ENCODE data around the gene PIP5K1B.
"Not testable (repeated sequence)": the region's sequence is repeated elsewhere in the genome, so short reads cannot be mapped to it uniquely, and the experiment has no call there.

Gene PIP5K1B

DNA sequence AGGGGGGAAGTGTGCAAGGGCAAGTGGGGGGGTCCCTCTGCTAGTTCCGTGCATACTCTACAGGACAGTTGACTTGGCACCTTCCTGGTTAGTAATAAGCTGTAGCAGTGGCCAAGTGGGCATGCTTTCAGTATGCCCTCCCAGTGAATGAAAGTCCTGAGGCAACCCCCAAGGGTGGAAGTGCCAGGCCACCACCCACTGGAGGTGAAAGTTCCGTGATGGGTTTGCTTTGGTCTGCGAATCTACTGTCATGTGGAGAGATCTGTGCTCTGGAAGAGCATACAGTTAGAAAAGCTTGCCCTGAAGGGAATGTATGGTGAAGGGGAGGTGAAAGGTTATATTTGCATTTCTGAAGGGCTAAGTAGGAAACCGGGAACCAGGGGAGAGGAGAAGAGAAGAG is 340.8 kb downstream of the PIP5K1B start:
- Histone ChIP-seq H3K27me3 (ENCODE audit: low read depth, low read length) (no peaks in the 10 kb centered on the region), H3K9me3 (ENCODE audit: control insufficient read depth in 1 of 2, low read length in 2 of 2) (no peaks in the 10 kb centered on the region), H3K4me1 (ENCODE audit: control insufficient read depth in 1 of 2, insufficient read depth in 2 of 2, low read length in 2 of 2) (peaks cover 0 to 9% of the 10 kb centered on the region in 2 donors), H3K27ac (ENCODE audit: low read length) (no peak overlapping the region), H3K36me3 (ENCODE audit: control insufficient read depth in 1 of 2, insufficient read depth in 2 of 2, low read length in 2 of 2) (peaks cover 10 to 20% of the 10 kb centered on the region in 2 donors), H3K4me3 (ENCODE audit: low read depth in 1 of 2, low read length in 2 of 2) (no peak overlapping the region)

- Histone ChIP-seq H3K36me3 (ENCODE audit: control insufficient read depth in 1 of 2, insufficient read depth in 2 of 2, low read length in 2 of 2) (peaks cover 10 to 20% of the 10 kb centered on the region in 2 donors), H3K27ac (ENCODE audit: low read length) (no peak overlapping the region), H3K9me3 (ENCODE audit: control insufficient read depth in 1 of 2, low read length in 2 of 2) (no peaks in the 10 kb centered on the region), H3K4me3 (ENCODE audit: low read depth in 1 of 2, low read length in 2 of 2) (no peak overlapping the region), H3K4me1 (ENCODE audit: control insufficient read depth in 1 of 2, insufficient read depth in 2 of 2, low read length in 2 of 2) (peaks cover 0 to 9% of the 10 kb centered on the region in 2 donors), H3K27me3 (ENCODE audit: low read depth, low read length) (no peaks in the 10 kb centered on the region)
Measured at GRCh38 chr9:69046723-69047122, 341.7 kb downstream of the PIP5K1B start.

DNA sequence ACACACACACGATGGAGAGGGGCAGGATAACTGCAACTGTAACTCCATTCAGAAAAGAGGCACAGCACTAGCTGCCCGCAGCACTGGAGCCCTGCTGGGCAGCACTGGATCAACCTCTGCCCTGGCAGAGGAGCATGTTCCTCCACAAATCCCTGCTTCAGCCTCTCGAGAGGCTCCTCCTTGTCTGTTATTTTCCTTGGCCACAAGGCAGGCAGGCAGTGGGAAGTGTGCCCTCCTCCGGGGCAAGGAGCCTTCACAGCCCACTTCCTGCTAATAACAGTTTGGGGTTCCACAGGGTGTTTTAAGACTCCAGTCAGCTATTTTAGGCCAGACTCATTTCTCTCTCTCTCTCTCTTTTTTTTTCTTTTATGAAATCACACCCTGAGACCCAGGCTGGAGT is 342.3 kb downstream of the PIP5K1B start:
- H3K36me3 ChIP-seq (ENCODE audit: control insufficient read depth in 1 of 2, insufficient read depth in 2 of 2, low read length in 2 of 2), result peaks cover 10 to 20% of the 10 kb centered on the region in 2 donors
- H3K4me3 ChIP-seq (ENCODE audit: low read depth in 1 of 2, low read length in 2 of 2), result no peak overlapping the region
- H3K4me1 ChIP-seq (ENCODE audit: control insufficient read depth in 1 of 2, insufficient read depth in 2 of 2, low read length in 2 of 2), result peaks cover 0 to 9% of the 10 kb centered on the region in 2 donors
- H3K9me3 ChIP-seq (ENCODE audit: control insufficient read depth in 1 of 2, low read length in 2 of 2), result no peaks in the 10 kb centered on the region
- H3K27me3 ChIP-seq (ENCODE audit: low read depth, low read length), result no peaks in the 10 kb centered on the region
- H3K27ac ChIP-seq (ENCODE audit: low read length), result no peak overlapping the region

GRCh38 chr9:69049094-69049493 is 344.1 kb downstream of the PIP5K1B start:
- Histone ChIP-seq H3K27me3 (ENCODE audit: low read depth, low read length) (no peaks in the 10 kb centered on the region), H3K27ac (ENCODE audit: low read length) (no peak overlapping the region), H3K4me1 (ENCODE audit: control insufficient read depth in 1 of 2, insufficient read depth in 2 of 2, low read length in 2 of 2) (peaks cover 0 to 9% of the 10 kb centered on the region in 2 donors), H3K36me3 (ENCODE audit: control insufficient read depth in 1 of 2, insufficient read depth in 2 of 2, low read length in 2 of 2) (peaks cover 10 to 20% of the 10 kb centered on the region in 2 donors), H3K9me3 (ENCODE audit: control insufficient read depth in 1 of 2, low read length in 2 of 2) (no peaks in the 10 kb centered on the region), H3K4me3 (ENCODE audit: low read depth in 1 of 2, low read length in 2 of 2) (no peak overlapping the region)

GRCh38 chr9:69050936-69051335 is 345.9 kb downstream of the PIP5K1B start:
- H3K4me1 ChIP-seq (ENCODE audit: control insufficient read depth in 1 of 2, insufficient read depth in 2 of 2, low read length in 2 of 2); H3K27ac ChIP-seq (ENCODE audit: low read length); H3K4me3 ChIP-seq (ENCODE audit: low read depth in 1 of 2, low read length in 2 of 2); H3K9me3 ChIP-seq (ENCODE audit: control insufficient read depth in 1 of 2, low read length in 2 of 2); H3K27me3 ChIP-seq (ENCODE audit: low read depth, low read length): not testable (repeated sequence)
- H3K36me3 ChIP-seq (ENCODE audit: control insufficient read depth in 1 of 2, insufficient read depth in 2 of 2, low read length in 2 of 2), result peaks cover 10 to 20% of the 10 kb centered on the region in 2 donors

DNA sequence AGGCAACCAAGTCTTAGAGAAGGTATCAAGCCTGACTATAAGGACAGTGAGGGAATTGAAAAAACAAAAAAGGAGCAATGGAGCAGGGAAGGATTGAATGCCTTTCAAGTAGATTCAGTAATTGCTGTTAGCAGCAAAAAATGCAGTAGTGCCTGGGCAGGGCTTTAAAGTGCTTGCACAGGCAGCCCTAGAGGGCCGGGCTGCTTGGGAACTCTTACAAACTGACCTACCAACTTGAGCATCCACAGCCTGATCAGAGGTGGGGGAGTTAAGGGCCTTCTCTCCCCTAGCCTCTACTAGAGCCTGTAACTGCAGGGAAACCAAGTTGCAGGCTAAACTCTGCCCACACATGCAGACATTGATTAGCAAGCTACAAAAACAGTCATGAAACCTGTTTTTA is 349.9 kb downstream of the PIP5K1B start:
- no peak overlapping the region for H3K4me3 ChIP-seq (ENCODE audit: low read depth in 1 of 2, low read length in 2 of 2)
- H3K27ac ChIP-seq (ENCODE audit: low read length), result no peak overlapping the region
- no peaks in the 10 kb centered on the region for H3K27me3 ChIP-seq (ENCODE audit: low read depth, low read length)
- H3K36me3 ChIP-seq (ENCODE audit: control insufficient read depth in 1 of 2, insufficient read depth in 2 of 2, low read length in 2 of 2), result peaks cover 4 to 7% of the 10 kb centered on the region in 2 donors
- no peaks in the 10 kb centered on the region for H3K4me1 ChIP-seq (ENCODE audit: control insufficient read depth in 1 of 2, insufficient read depth in 2 of 2, low read length in 2 of 2)
- H3K9me3 ChIP-seq (ENCODE audit: control insufficient read depth in 1 of 2, low read length in 2 of 2), result no peaks in the 10 kb centered on the region

- Histone ChIP-seq H3K4me1 (ENCODE audit: control insufficient read depth in 1 of 2, insufficient read depth in 2 of 2, low read length in 2 of 2) (no peaks in the 10 kb centered on the region), H3K27ac (ENCODE audit: low read length) (no peak overlapping the region), H3K27me3 (ENCODE audit: low read depth, low read length) (no peaks in the 10 kb centered on the region), H3K4me3 (ENCODE audit: low read depth in 1 of 2, low read length in 2 of 2) (no peak overlapping the region), H3K9me3 (ENCODE audit: control insufficient read depth in 1 of 2, low read length in 2 of 2) (no peaks in the 10 kb centered on the region), H3K36me3 (ENCODE audit: control insufficient read depth in 1 of 2, insufficient read depth in 2 of 2, low read length in 2 of 2) (peaks cover 4 to 15% of the 10 kb centered on the region in 2 donors)
Measured at GRCh38 chr9:69056191-69056815, 351.3 kb downstream of the PIP5K1B start.

- Histone ChIP-seq H3K27me3 (ENCODE audit: low read depth, low read length) (no peaks in the 10 kb centered on the region), H3K36me3 (ENCODE audit: control insufficient read depth in 1 of 2, insufficient read depth in 2 of 2, low read length in 2 of 2) (peaks cover 4 to 15% of the 10 kb centered on the region in 2 donors), H3K27ac (ENCODE audit: low read length) (no peak overlapping the region), H3K9me3 (ENCODE audit: control insufficient read depth in 1 of 2, low read length in 2 of 2) (no peaks in the 10 kb centered on the region), H3K4me1 (ENCODE audit: control insufficient read depth in 1 of 2, insufficient read depth in 2 of 2, low read length in 2 of 2) (no peaks in the 10 kb centered on the region), H3K4me3 (ENCODE audit: low read depth in 1 of 2, low read length in 2 of 2) (no peak overlapping the region)
Measured at GRCh38 chr9:69058101-69058500, 353.1 kb downstream of the PIP5K1B start.
